Epithelial cell of proximal tubule (primary cell): Measurements from ENCODE around the gene UBTD1. TPM values are rescaled to one million over a fixed set of nuclear protein-coding genes. Genes with fewer than 3 reads are reported as not detected.

Experiments used
- DNase-seq: peaks from one replicate; pipeline ENCODE4 v3.0.0-alpha.2; 2011; ENCODE audit warnings: low read depth
- H3K4me3 ChIP-seq: 2 replicates; pipeline ENCODE4 v1.5.1; 2011; ENCODE audit warnings: low read depth, mild to moderate bottlenecking, low read length
- CTCF ChIP-seq: conservative IDR thresholded peaks from 2 replicates; pipeline ENCODE4 v1.5.1; 2012; ENCODE audit warnings: low read depth, mild to moderate bottlenecking, low read length
- total RNA-seq: library from RNA; depleted of rRNA; stranded (reverse); fragments of >200 nt; gene quantifications from 2 replicates; pipeline ENCODE4 v1.2.3, GENCODE V29; 2015

UBTD1 gene
- total RNA-seq, 1 donor from 2014 or later, result 23.6 TPM

- no peak overlapping the region for H3K4me3 ChIP-seq
- TF ChIP-seq CTCF, result no peak
- no peak for DNase-seq
Measured at GRCh38 chr10:97597778-97598177, 99.1 kb downstream of the UBTD1 start.

GRCh38 chr10:97598407-97599271, 99.9 kb downstream of the UBTD1 start:
- H3K4me3 ChIP-seq, result no peak overlapping the region
- TF ChIP-seq CTCF, result no peak
- no peak for DNase-seq

- TF ChIP-seq CTCF, result no peak
- DNase-seq, result no peak
- H3K4me3 ChIP-seq, result no peak overlapping the region
Measured at GRCh38 chr10:97599272-97599619, 100.5 kb downstream of the UBTD1 start.

- no peak overlapping the region for H3K4me3 ChIP-seq
- no peak for DNase-seq
- TF ChIP-seq CTCF, result no peak
Measured at GRCh38 chr10:97600616-97601015, 101.9 kb downstream of the UBTD1 start.

GRCh38 chr10:97601268-97602215, 102.8 kb downstream of the UBTD1 start:
- H3K4me3 ChIP-seq, result no peak overlapping the region
- TF ChIP-seq CTCF, result no peak
- no peak for DNase-seq

GRCh38 chr10:97607095-97607636, 108.4 kb downstream of the UBTD1 start:
- DNase-seq, result no peak
- TF ChIP-seq CTCF, result no peak
- H3K4me3 ChIP-seq, result no peak overlapping the region
